Stimulated activated CD8-positive, alpha-beta memory T cell treated with anti-CD3 and anti-CD28 coated beads, Interleukin-15, amount 100 ng/mL, for 48 hours (primary cell): ENCODE results near the gene UCK2.

Experiments
- DNase-seq, 2 donors: peaks; one replicate each; pipeline ENCODE4 v3.0.0-alpha.2; 2020; ENCODE audit warnings: low read depth in 2 of 2

Gene UCK2

GRCh38 chr1:165879946-165880345 lies 52.5 kb downstream of the UCK2 start:
- DNase-seq = no peak

GRCh38 chr1:165880993-165881392 lies 53.6 kb downstream of the UCK2 start:
- no peak for DNase-seq

- no peak for DNase-seq
These were observed 54.9 kb downstream of the UCK2 start for GRCh38 chr1:165882168-165882837.

GRCh38 chr1:165883056-165883455 lies 55.6 kb downstream of the UCK2 start:
- DNase-seq = no peak

GRCh38 chr1:165884009-165884689 lies 56.7 kb downstream of the UCK2 start:
- DNase-seq = no peak

GRCh38 chr1:165884690-165885304 lies 57.4 kb downstream of the UCK2 start:
- DNase-seq = no peak

GRCh38 chr1:165885305-165885694 lies 57.9 kb downstream of the UCK2 start:
- DNase-seq = no peak

GRCh38 chr1:165886193-165886592 lies 58.8 kb downstream of the UCK2 start:
- no peak for DNase-seq

GRCh38 chr1:165886983-165887382 lies 59.6 kb downstream of the UCK2 start:
- no peak for DNase-seq

- no peak for DNase-seq
These were observed 60.6 kb downstream of the UCK2 start for GRCh38 chr1:165887877-165888551.

GRCh38 chr1:165888552-165888920 lies 61.1 kb downstream of the UCK2 start:
- no peak for DNase-seq

- DNase-seq = no peak
These were observed 63.3 kb downstream of the UCK2 start for GRCh38 chr1:165890684-165891083.

GRCh38 chr1:165891111-165891860 lies 63.9 kb downstream of the UCK2 start:
- no peak for DNase-seq

- no peak for DNase-seq
These were observed 65.5 kb downstream of the UCK2 start for GRCh38 chr1:165892935-165893334.

- no peak for DNase-seq
These were observed 66.1 kb downstream of the UCK2 start for GRCh38 chr1:165893507-165893906.

GRCh38 chr1:165894591-165894990 lies 67.2 kb downstream of the UCK2 start:
- DNase-seq = no peak

- no peak for DNase-seq
These were observed 68.0 kb downstream of the UCK2 start for GRCh38 chr1:165895451-165895871.

GRCh38 chr1:165896277-165896676 lies 68.9 kb downstream of the UCK2 start:
- no peak for DNase-seq

- DNase-seq = no peak
These were observed 70.2 kb downstream of the UCK2 start for GRCh38 chr1:165897326-165898303.

GRCh38 chr1:165898837-165899236 lies 71.4 kb downstream of the UCK2 start:
- DNase-seq = no peak

- DNase-seq = no peak
These were observed 72.1 kb downstream of the UCK2 start for GRCh38 chr1:165899461-165899941.
